Esophagus (tissue), 2 donors: ENCODE data around the gene ASCC1. TPM values are rescaled to one million over a fixed set of nuclear protein-coding genes. Genes with fewer than 3 reads are reported as not detected.
"Not testable (repeated sequence)": the region's sequence is repeated elsewhere in the genome, so short reads cannot be mapped to it uniquely, and the experiment has no call there.

ENCODE experiments used
- H3K27ac ChIP-seq, 2 donors: one replicate each; pipeline ENCODE4 v1.5.1; 2013; ENCODE audit warnings: low read depth in 2 of 2, mild to moderate bottlenecking in 2 of 2, inconsistent platforms in 1 of 2, low read length in 1 of 2, moderate library complexity in 1 of 2
- H3K27me3 ChIP-seq, 2 donors: one replicate each; pipeline ENCODE4 v1.6.1; 2013; ENCODE audit warnings: low read length in 2 of 2, control low read depth in 1 of 2, mild to moderate bottlenecking in 1 of 2; ENCODE audit not compliant: insufficient read depth in 2 of 2, control insufficient read depth in 1 of 2
- H3K36me3 ChIP-seq, 2 donors: one replicate each; pipeline ENCODE4 v1.6.1; 2013; ENCODE audit warnings: low read length in 1 of 2; ENCODE audit not compliant: control insufficient read depth in 2 of 2, insufficient read depth in 2 of 2
- H3K4me1 ChIP-seq, 2 donors: one replicate each; pipeline ENCODE4 v1.6.1; 2013; ENCODE audit warnings: low read length in 1 of 2; ENCODE audit not compliant: control insufficient read depth in 2 of 2, insufficient read depth in 2 of 2
- H3K4me3 ChIP-seq, 2 donors: one replicate each; pipeline ENCODE4 v1.5.1; 2013; ENCODE audit warnings: low read length in 2 of 2, mild to moderate bottlenecking in 2 of 2, low read depth in 1 of 2, moderate library complexity in 1 of 2
- H3K9me3 ChIP-seq, 2 donors: one replicate each; pipeline ENCODE4 v1.6.1; 2013; ENCODE audit warnings: mild to moderate bottlenecking in 2 of 2, low read depth in 1 of 2, low read length in 1 of 2, moderate library complexity in 1 of 2; ENCODE audit not compliant: control insufficient read depth in 2 of 2, insufficient read depth in 1 of 2
- WGBS, 2 donors: extraction: QIAGEN DNeasy Blood & Tissue Kit; methylation state at CpG; one replicate each; pipeline ENCODE4 v1.1.7; 2013; 5-methylcytosine and 5-hydroxymethylcytosine counted together
- polyA plus RNA-seq, 2 donors: library from polyadenylated mRNA; stranded (reverse); fragments of 200-250 nt; gene quantifications; one replicate each; pipeline ENCODE4 v1.2.3, GENCODE V29; 2013
- donor health status: healthy with polysubstance abuse.
- donor health status: Bipolar disorder and iron deficiency.

ASCC1 gene
- polyA plus RNA-seq, 2 donors = 4.7 to 12.8 TPM

GRCh38 chr10:72249176-72249862 is 33.2 kb upstream of the ASCC1 start:
- not testable (repeated sequence) for H3K27me3 ChIP-seq, H3K36me3 ChIP-seq, H3K4me3 ChIP-seq, H3K9me3 ChIP-seq
- WGBS, 2 donors = 86% methylated on average over 17 of the region's 17 CpGs
- H3K27ac ChIP-seq = peak overlapping the region; percentile 91 to 92
- H3K4me1 ChIP-seq = peaks cover 4 to 23% of the 10 kb centered on the region in 2 donors

- peaks cover 6 to 25% of the 10 kb centered on the region in 2 donors for H3K4me1 ChIP-seq
- H3K36me3 ChIP-seq = no peaks in the 10 kb centered on the region
- H3K27me3 ChIP-seq = no peaks in the 10 kb centered on the region
- no peaks in the 10 kb centered on the region for H3K9me3 ChIP-seq
- WGBS, 2 donors = 6 to 13% methylated on average over 10 of the region's 10 CpGs
- H3K4me3 ChIP-seq = no peak overlapping the region
- H3K27ac ChIP-seq = peak overlapping the region; percentile 91 to 92
Observed at GRCh38 chr10:72248468-72249151, 32.5 kb upstream of the ASCC1 start.

DNA sequence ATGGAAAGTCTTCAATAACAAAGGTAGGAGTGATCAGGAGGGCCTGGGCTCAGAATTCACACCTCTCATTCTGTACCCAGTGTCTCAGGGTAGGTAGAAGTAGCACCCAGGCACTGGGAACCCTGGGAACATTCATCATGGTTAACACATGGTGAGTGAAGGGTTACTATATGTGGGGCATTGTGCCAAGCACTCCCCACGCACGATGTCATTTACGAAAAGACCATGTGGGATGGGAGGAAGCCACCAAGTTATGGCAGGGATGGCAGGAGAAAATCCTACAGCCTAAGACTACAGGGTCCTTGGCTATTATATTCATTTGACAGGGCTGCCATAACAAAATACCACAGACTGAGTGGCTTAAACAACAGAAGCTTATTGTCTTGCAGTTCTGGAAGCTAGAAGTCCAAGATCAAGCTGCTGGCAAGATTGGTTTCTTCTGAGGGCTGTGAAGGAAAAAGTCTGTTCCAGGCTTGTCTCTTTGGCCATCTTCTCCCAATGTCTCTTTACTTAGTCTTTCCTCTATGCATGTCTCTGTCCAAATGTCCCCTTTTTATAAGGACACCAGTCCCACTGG is 30.0 kb upstream of the ASCC1 start:
- 19 to 36% methylated on average over 3 of the region's 3 CpGs for WGBS, 2 donors
- Histone ChIP-seq H3K27ac (peak overlapping the region; percentile 42 to 73), H3K27me3 (no peaks in the 10 kb centered on the region), H3K4me1 (peaks cover 6 to 28% of the 10 kb centered on the region in 2 donors), H3K9me3 (no peaks in the 10 kb centered on the region), H3K36me3 (no peaks in the 10 kb centered on the region), H3K4me3 (no peak overlapping the region)

DNA sequence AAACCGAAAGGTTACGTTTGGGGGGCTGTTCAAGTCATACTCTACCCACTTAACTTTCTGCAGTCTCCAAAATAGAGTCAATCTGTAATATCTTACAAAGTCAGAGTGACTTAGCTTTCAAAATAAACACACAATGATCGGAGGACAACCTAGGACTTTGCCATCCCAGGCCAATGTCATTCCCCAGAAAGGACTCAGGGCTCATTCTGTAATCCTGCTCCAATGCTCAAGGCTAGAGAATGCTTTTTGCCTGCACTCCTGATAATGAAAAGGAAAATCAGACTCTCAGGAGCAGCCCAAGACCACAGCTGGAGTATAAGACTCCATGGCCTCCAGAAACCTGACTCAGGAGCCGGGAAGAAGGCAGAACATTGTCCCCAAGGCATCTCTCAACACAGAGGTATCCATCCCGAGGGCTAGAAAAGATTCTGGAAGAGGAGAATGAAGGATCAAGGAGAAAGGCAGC is 28.5 kb upstream of the ASCC1 start:
- 47 to 52% methylated on average over 5 of the region's 5 CpGs for WGBS, 2 donors

DNA sequence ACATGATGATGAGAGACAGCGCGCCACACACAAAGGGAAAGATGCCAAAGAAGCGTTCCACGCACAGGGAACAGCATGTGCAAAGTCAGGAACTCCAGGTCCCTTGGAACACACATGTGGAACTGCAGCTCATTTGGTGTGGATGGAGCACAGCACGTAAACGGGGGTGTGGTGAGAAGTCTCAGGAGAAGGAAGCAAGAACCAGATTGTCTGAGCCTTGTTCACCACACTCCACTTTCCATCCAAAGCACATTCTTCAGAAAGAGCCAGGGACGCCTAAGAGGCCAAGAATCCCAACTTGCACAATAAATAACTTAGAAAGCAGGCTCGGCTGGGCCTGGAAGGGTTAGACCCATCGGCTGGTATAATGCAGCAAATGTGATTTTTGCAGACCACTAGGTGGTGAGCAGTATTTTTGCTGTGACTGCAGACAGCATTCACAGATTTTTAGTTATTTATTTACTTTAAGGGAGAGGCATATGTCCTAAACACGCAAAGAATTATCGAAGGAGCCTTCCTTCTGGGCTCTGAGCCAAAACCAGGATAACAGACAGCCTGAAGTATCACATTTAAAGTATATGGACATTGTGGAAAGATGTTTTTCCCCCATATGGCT is 27.9 kb upstream of the ASCC1 start:
- Histone ChIP-seq H3K27me3 (no peaks in the 10 kb centered on the region), H3K36me3 (no peaks in the 10 kb centered on the region), H3K4me1 (peaks cover 6 to 20% of the 10 kb centered on the region in 2 donors), H3K9me3 (no peaks in the 10 kb centered on the region), H3K27ac (peak overlapping the region; percentile 78 to 79), H3K4me3 (no peak overlapping the region)
- 46 to 56% methylated on average over 11 of the region's 11 CpGs for WGBS, 2 donors

More for the DNA sequence above, 28.5 kb upstream of the ASCC1 start:
- Histone ChIP-seq H3K36me3 (no peaks in the 10 kb centered on the region), H3K9me3 (no peaks in the 10 kb centered on the region), H3K4me3 (no peak overlapping the region), H3K27me3 (no peaks in the 10 kb centered on the region), H3K27ac (peak overlapping the region; percentile 66 to 79), H3K4me1 (peaks cover 6 to 22% of the 10 kb centered on the region in 2 donors)

- no peaks in the 10 kb centered on the region for H3K36me3 ChIP-seq
- WGBS, 2 donors = 65 to 70% methylated on average over 4 of the region's 4 CpGs
- H3K27ac ChIP-seq = peak overlapping the region; percentile 3 to 50
- no peaks in the 10 kb centered on the region for H3K9me3 ChIP-seq
- H3K4me1 ChIP-seq = peaks cover 6 to 16% of the 10 kb centered on the region in 2 donors
- no peak overlapping the region for H3K4me3 ChIP-seq
- H3K27me3 ChIP-seq = no peaks in the 10 kb centered on the region
Observed at GRCh38 chr10:72242675-72243074, 26.6 kb upstream of the ASCC1 start.

GRCh38 chr10:72241691-72242252 is 25.7 kb upstream of the ASCC1 start:
- H3K36me3 ChIP-seq = peaks cover 0 to 3% of the 10 kb centered on the region in 2 donors
- no peak overlapping the region for H3K4me3 ChIP-seq
- 84 to 86% methylated on average over 8 of the region's 8 CpGs for WGBS, 2 donors
- H3K27me3 ChIP-seq = no peaks in the 10 kb centered on the region
- peaks cover 6 to 16% of the 10 kb centered on the region in 2 donors for H3K4me1 ChIP-seq
- H3K27ac ChIP-seq = peak overlapping the region in 1 of 2 donors; percentile 18
- no peaks in the 10 kb centered on the region for H3K9me3 ChIP-seq

- Histone ChIP-seq H3K27me3 (no peaks in the 10 kb centered on the region), H3K27ac (no peak overlapping the region), H3K4me3 (no peak overlapping the region), H3K36me3 (peaks cover 0 to 4% of the 10 kb centered on the region in 2 donors), H3K9me3 (no peaks in the 10 kb centered on the region), H3K4me1 (peaks cover 2 to 12% of the 10 kb centered on the region in 2 donors)
- 92 to 95% methylated on average over 6 to 7 of the region's 7 CpGs for WGBS, 2 donors
Observed at GRCh38 chr10:72240371-72240770, 24.3 kb upstream of the ASCC1 start.

DNA sequence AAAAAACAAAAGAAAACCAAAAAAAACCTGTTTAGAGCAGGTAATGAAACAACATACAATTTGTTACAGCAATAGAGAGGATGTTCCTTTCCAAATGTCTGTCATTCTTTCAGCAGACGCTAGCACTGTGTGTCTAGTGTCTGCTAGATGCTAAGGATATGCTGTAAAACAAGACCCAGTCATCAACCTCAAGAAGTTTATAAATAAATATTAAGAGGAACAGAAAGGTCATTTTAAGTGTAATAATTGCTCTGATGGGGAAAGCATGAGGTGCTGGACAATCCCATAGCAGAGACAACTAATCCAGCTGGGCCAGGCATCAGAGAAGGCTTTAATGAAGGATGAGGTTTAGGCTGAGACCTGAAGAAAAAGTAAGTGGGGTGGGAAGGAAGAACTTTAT is 23.3 kb upstream of the ASCC1 start:
- WGBS, 2 donors = 52 to 83% methylated on average over 1 of the region's 1 CpG
- H3K36me3 ChIP-seq = peaks cover 0 to 7% of the 10 kb centered on the region in 2 donors
- peaks cover 2 to 5% of the 10 kb centered on the region in 2 donors for H3K4me1 ChIP-seq
- no peak overlapping the region for H3K4me3 ChIP-seq
- H3K9me3 ChIP-seq = no peaks in the 10 kb centered on the region
- no peak overlapping the region for H3K27ac ChIP-seq
- no peaks in the 10 kb centered on the region for H3K27me3 ChIP-seq
